Psoas muscle (tissue), 8 donors: ENCODE measurements around the gene GMPR2. TPM values are rescaled to one million over a fixed set of nuclear protein-coding genes. Genes with fewer than 3 reads are reported as not detected.

Experiments used
- ATAC-seq, 4 donors: fragments of 200-7000 bp; cut with Tn5 transposase; one replicate each; pipeline ENCODE4 v1.9.1; 2020; ENCODE audit warnings: moderate library complexity in 3 of 4, mild to moderate bottlenecking in 2 of 4
- DNase-seq, 2 donors: peaks; one replicate each; pipeline ENCODE4 v3.0.0-alpha.2; 2020
- H3K27ac ChIP-seq: fragments of 200-600 bp; one replicate; pipeline ENCODE4 v1.8.0; 2022
- H3K27me3 ChIP-seq, 3 donors: fragments of 200-600 bp in 1 of 3; one replicate each; pipeline versions ENCODE4 v1.6.1 to v1.8.0; 2013 to 2022; ENCODE audit warnings: low read length in 2 of 3, mild to moderate bottlenecking in 2 of 3, moderate library complexity in 1 of 3; ENCODE audit not compliant: insufficient read depth in 3 of 3
- H3K36me3 ChIP-seq, 2 donors: fragments of 200-600 bp in 1 of 2; one replicate each; pipeline versions ENCODE4 v1.6.1 to v1.8.0; 2013 to 2022; ENCODE audit warnings: low read depth in 1 of 2, mild to moderate bottlenecking in 1 of 2, moderate library complexity in 1 of 2; ENCODE audit not compliant: insufficient read depth in 1 of 2
- H3K4me1 ChIP-seq: fragments of 200-600 bp; one replicate; pipeline ENCODE4 v1.8.0; 2022
- H3K4me3 ChIP-seq: fragments of 200-600 bp; one replicate; pipeline ENCODE4 v1.8.0; 2022; ENCODE audit warnings: mild to moderate bottlenecking
- H3K9me3 ChIP-seq: fragments of 200-600 bp; one replicate; pipeline ENCODE4 v1.8.0; 2022
- CTCF ChIP-seq: fragments of 200-600 bp; IDR thresholded peaks from one replicate; pipeline ENCODE4 v1.8.0; 2022; ENCODE audit warnings: antibody characterized with exemption
- WGBS, 3 donors: extraction: QIAGEN DNeasy Blood & Tissue Kit; methylation state at CpG; one replicate each; pipeline versions ENCODE4 v1.1.6 to v1.1.7; 2013; 5-methylcytosine and 5-hydroxymethylcytosine counted together
- intact Hi-C, 2 donors: fragments of 100-400 bp; cut with DNase I; formaldehyde crosslinking; loops; one replicate each; pipeline versions ENCODE4 v1.11.0 to v1.14.2; 2022
- polyA plus RNA-seq, 3 donors: library from polyadenylated mRNA; stranded (reverse); fragments of 200-250 nt; gene quantifications; one replicate each; pipeline ENCODE4 v1.2.3, GENCODE V29; 2013
- total RNA-seq, 4 donors: library from RNA; stranded (reverse); fragmentation: NEBNext Ultra II Directional in 2 of 4; extraction: Animal tissue kit (Norgen Biotek cat#: 25700) in 2 of 4; gene quantifications; one replicate each; pipeline versions ENCODE4 v1.2.1 to v1.2.4, GENCODE V29; 2021 to 2023
- donor health status: healthy with polysubstance abuse.
- donor health status: DM: no; HTN: no; CAD: no; lungs with moderate emphysema.
- donor health status: Bipolar disorder and iron deficiency.
- donor health status: healthy.
- donor health status: DM: yes; HTN: yes; CAD: no.
- donor health status: DM: no; HTN: no; CAD: no.
- donor health status: DM: no; HTN: no; CAD: no.
- donor health status: DM: yes; HTN: yes; CAD: no.

GMPR2 gene
- total and polyA plus RNA-seq, 7 donors, result 17.7 to 33.1 (median 24.0) TPM

GRCh38 chr14:24284501-24285035 is 51.8 kb downstream of the GMPR2 start:
- intact Hi-C loops, result no loop called here
- Histone ChIP-seq H3K4me3 (no peak overlapping the region), H3K4me1 (no peaks in the 10 kb centered on the region), H3K27ac (no peak overlapping the region), H3K9me3 (no peaks in the 10 kb centered on the region), H3K36me3 (peaks cover 0 to 4% of the 10 kb centered on the region in 2 donors), H3K27me3 (no peaks in the 10 kb centered on the region)
- 39 to 50% (median 46%) methylated on average over 10 to 11 of the region's 11 CpGs for WGBS, 3 donors
- no peak for TF ChIP-seq CTCF
- ATAC-seq, result no peak
- DNase-seq, result no peak

- 73 to 78% (median 75%) methylated on average over 4 of the region's 4 CpGs for WGBS, 3 donors
- Histone ChIP-seq H3K27me3 (no peaks in the 10 kb centered on the region), H3K27ac (no peak overlapping the region), H3K9me3 (no peaks in the 10 kb centered on the region), H3K4me3 (no peak overlapping the region), H3K4me1 (no peaks in the 10 kb centered on the region), H3K36me3 (peaks cover 0 to 12% of the 10 kb centered on the region in 2 donors)
- no peak for TF ChIP-seq CTCF
- no peak for ATAC-seq
- intact Hi-C loops, result no loop called here
- DNase-seq, result no peak
Observed at GRCh38 chr14:24285351-24285750, 52.6 kb downstream of the GMPR2 start.

- intact Hi-C loops, result no loop called here
- no peaks in the 10 kb centered on the region for H3K9me3 ChIP-seq
- ATAC-seq, result peak in 1 of 4 donors; percentile 32
- H3K27me3 ChIP-seq, result no peaks in the 10 kb centered on the region
- no peak for DNase-seq
- H3K4me3 ChIP-seq, result no peak overlapping the region
- peaks cover 0 to 28% of the 10 kb centered on the region in 2 donors for H3K36me3 ChIP-seq
- no peak overlapping the region for H3K27ac ChIP-seq
- no peaks in the 10 kb centered on the region for H3K4me1 ChIP-seq
- no peak for TF ChIP-seq CTCF
- WGBS, 3 donors, result 83 to 89% (median 83%) methylated on average over 5 of the region's 5 CpGs
Observed at GRCh38 chr14:24286996-24287395, 54.3 kb downstream of the GMPR2 start.

Other genes with a start within 250 kb of the GMPR2 start
Only the 30 nearest of the 34 such genes appear.
- under 1 TPM in 3 of 4 donors, not detected in 1; 0.04 to 0.10 (median 0.06) TPM for gene CARMIL3, start 180.9 kb upstream of the GMPR2 start, total RNA-seq
- under 1 TPM in 2 of 3 donors, not detected in 1; 0.08 to 0.19 TPM for gene CARMIL3, start 180.9 kb upstream of the GMPR2 start, polyA plus RNA-seq
- not detected for gene CPNE6, start 161.4 kb upstream of the GMPR2 start, total RNA-seq
- under 1 TPM in 1 of 3 donors, not detected in 2; 0.06 TPM for gene CPNE6, start 161.4 kb upstream of the GMPR2 start, polyA plus RNA-seq
- gene PCK2, start 138.6 kb upstream of the GMPR2 start, total RNA-seq, result 1 to 10 TPM; 2.1 to 4.5 (median 2.7) TPM
- 1 to 10 TPM; 2.0 to 2.7 (median 2.0) TPM for gene PCK2, start 138.6 kb upstream of the GMPR2 start, polyA plus RNA-seq
- gene DCAF11, start 118.2 kb upstream of the GMPR2 start, total RNA-seq, result 10 to 100 TPM; 48.8 to 73.5 (median 68.6) TPM
- 10 to 100 TPM; 34.7 to 66.4 (median 35.4) TPM for gene DCAF11, start 118.2 kb upstream of the GMPR2 start, polyA plus RNA-seq
- 1 to 10 TPM; 1.5 to 3.6 (median 2.5) TPM for gene NRL, start 118.0 kb upstream of the GMPR2 start, total RNA-seq
- 1 to 10 TPM; 1.2 to 5.1 (median 2.4) TPM for gene NRL, start 118.0 kb upstream of the GMPR2 start, polyA plus RNA-seq
- 100 to 1,000 TPM in 3 of 4 donors, 10 to 100 TPM in 1; 72.8 to 167 (median 137) TPM for gene FITM1, start 102.3 kb upstream of the GMPR2 start, total RNA-seq
- 100 to 1,000 TPM; 100 to 163 (median 113) TPM for gene FITM1, start 102.3 kb upstream of the GMPR2 start, polyA plus RNA-seq
- gene PSME1, start 96.7 kb upstream of the GMPR2 start, total RNA-seq, result 100 to 1,000 TPM in 1 of 4 donors, 10 to 100 TPM in 3; 49.2 to 122 (median 80.3) TPM
- gene PSME1, start 96.7 kb upstream of the GMPR2 start, polyA plus RNA-seq, result 100 to 1,000 TPM in 1 of 3 donors, 10 to 100 TPM in 2; 73.0 to 106 (median 92.6) TPM
- 10 to 100 TPM; 18.0 to 67.5 (median 36.1) TPM for gene EMC9, start 91.3 kb upstream of the GMPR2 start, total RNA-seq
- gene EMC9, start 91.3 kb upstream of the GMPR2 start, polyA plus RNA-seq, result 10 to 100 TPM; 17.2 to 35.5 (median 30.9) TPM
- 100 to 1,000 TPM in 1 of 4 donors, 10 to 100 TPM in 3; 30.1 to 179 (median 76.0) TPM for gene PSME2, start 86.3 kb upstream of the GMPR2 start, total RNA-seq
- gene PSME2, start 86.3 kb upstream of the GMPR2 start, polyA plus RNA-seq, result 10 to 100 TPM; 64.7 to 80.0 (median 76.4) TPM
- 10 to 100 TPM; 46.4 to 81.5 (median 64.7) TPM for gene RNF31, start 85.4 kb upstream of the GMPR2 start, total RNA-seq
- gene RNF31, start 85.4 kb upstream of the GMPR2 start, polyA plus RNA-seq, result 10 to 100 TPM; 43.3 to 57.3 (median 55.7) TPM
- gene IRF9, start 71.7 kb upstream of the GMPR2 start, total RNA-seq, result 10 to 100 TPM; 10.4 to 21.6 (median 15.1) TPM
- 10 to 100 TPM in 2 of 3 donors, 1 to 10 TPM in 1; 7.9 to 14.2 (median 11.8) TPM for gene IRF9, start 71.7 kb upstream of the GMPR2 start, polyA plus RNA-seq
- 1 to 10 TPM; 1.0 to 1.6 (median 1.3) TPM for gene REC8, start 60.8 kb upstream of the GMPR2 start, total RNA-seq
- 1 to 10 TPM in 1 of 3 donors, under 1 TPM in 2; 0.13 to 1.2 (median 0.86) TPM for gene REC8, start 60.8 kb upstream of the GMPR2 start, polyA plus RNA-seq
- 10 to 100 TPM; 35.7 to 75.9 (median 51.1) TPM for gene IPO4, start 44.1 kb upstream of the GMPR2 start, total RNA-seq
- 10 to 100 TPM; 28.8 to 99.7 (median 62.4) TPM for gene IPO4, start 44.1 kb upstream of the GMPR2 start, polyA plus RNA-seq
- gene TM9SF1, start 37.5 kb upstream of the GMPR2 start, total RNA-seq, result 10 to 100 TPM; 21.0 to 22.7 (median 21.8) TPM
- gene TM9SF1, start 37.5 kb upstream of the GMPR2 start, polyA plus RNA-seq, result 10 to 100 TPM; 21.7 to 43.4 (median 31.7) TPM
- gene TSSK4, start 27.2 kb upstream of the GMPR2 start, total RNA-seq, result not detected
- under 1 TPM in 2 of 3 donors, not detected in 1; 0.05 to 0.06 TPM for gene TSSK4, start 27.2 kb upstream of the GMPR2 start, polyA plus RNA-seq
- 10 to 100 TPM; 12.3 to 18.2 (median 15.7) TPM for gene CHMP4A, start 19.4 kb upstream of the GMPR2 start, total RNA-seq
- gene CHMP4A, start 19.4 kb upstream of the GMPR2 start, polyA plus RNA-seq, result 10 to 100 TPM; 29.6 to 42.1 (median 29.9) TPM
- gene MDP1, start 16.9 kb upstream of the GMPR2 start, total RNA-seq, result 10 to 100 TPM in 3 of 4 donors, 1 to 10 TPM in 1; 9.4 to 16.3 (median 12.1) TPM
- gene MDP1, start 16.9 kb upstream of the GMPR2 start, polyA plus RNA-seq, result 10 to 100 TPM in 2 of 3 donors, 1 to 10 TPM in 1; 6.2 to 19.7 (median 13.0) TPM
- 100 to 1,000 TPM; 135 to 206 (median 159) TPM for gene NEDD8, start 562 bp upstream of the GMPR2 start, total RNA-seq
- 100 to 1,000 TPM; 214 to 315 (median 297) TPM for gene NEDD8, start 562 bp upstream of the GMPR2 start, polyA plus RNA-seq
- 10 to 100 TPM; 36.6 to 69.6 (median 65.2) TPM for gene TINF2, start 9.7 kb downstream of the GMPR2 start, total RNA-seq
- 100 to 1,000 TPM in 1 of 3 donors, 10 to 100 TPM in 2; 37.8 to 103 (median 48.3) TPM for gene TINF2, start 9.7 kb downstream of the GMPR2 start, polyA plus RNA-seq
- gene TGM1, start 30.2 kb downstream of the GMPR2 start, total RNA-seq, result under 1 TPM in 3 of 4 donors, not detected in 1; 0.25 to 0.50 (median 0.32) TPM
- gene TGM1, start 30.2 kb downstream of the GMPR2 start, polyA plus RNA-seq, result 1 to 10 TPM in 1 of 3 donors, under 1 TPM in 2; 0.17 to 1.3 (median 0.86) TPM
- gene RABGGTA, start 38.7 kb downstream of the GMPR2 start, total RNA-seq, result 10 to 100 TPM; 16.9 to 17.8 (median 17.3) TPM
- gene RABGGTA, start 38.7 kb downstream of the GMPR2 start, polyA plus RNA-seq, result 10 to 100 TPM; 15.1 to 36.2 (median 18.9) TPM
- 1 to 10 TPM; 1.9 to 3.4 (median 2.7) TPM for gene DHRS1, start 66.9 kb downstream of the GMPR2 start, total RNA-seq
- 1 to 10 TPM; 1.5 to 6.4 (median 3.4) TPM for gene DHRS1, start 66.9 kb downstream of the GMPR2 start, polyA plus RNA-seq
- 10 to 100 TPM; 36.7 to 38.8 (median 37.7) TPM for gene NOP9, start 66.9 kb downstream of the GMPR2 start, total RNA-seq
- gene NOP9, start 66.9 kb downstream of the GMPR2 start, polyA plus RNA-seq, result 10 to 100 TPM; 11.4 to 29.8 (median 16.1) TPM
- gene CIDEB, start 75.0 kb downstream of the GMPR2 start, total RNA-seq, result 1 to 10 TPM in 3 of 4 donors, under 1 TPM in 1; 0.95 to 2.5 (median 1.8) TPM
- gene CIDEB, start 75.0 kb downstream of the GMPR2 start, polyA plus RNA-seq, result 1 to 10 TPM; 1.2 to 2.1 (median 1.3) TPM
- 1 to 10 TPM in 3 of 4 donors, under 1 TPM in 1; 0.96 to 2.3 (median 1.7) TPM for gene LTB4R2, start 77.2 kb downstream of the GMPR2 start, total RNA-seq
- gene LTB4R2, start 77.2 kb downstream of the GMPR2 start, polyA plus RNA-seq, result under 1 TPM; 0.08 to 0.57 (median 0.32) TPM
- gene LTB4R, start 78.6 kb downstream of the GMPR2 start, total RNA-seq, result 1 to 10 TPM; 1.1 to 2.1 (median 2.0) TPM
- 1 to 10 TPM in 1 of 3 donors, under 1 TPM in 2; 0.35 to 2.0 (median 0.65) TPM for gene LTB4R, start 78.6 kb downstream of the GMPR2 start, polyA plus RNA-seq
- gene ADCY4, start 102.1 kb downstream of the GMPR2 start, total RNA-seq, result 10 to 100 TPM in 3 of 4 donors, 1 to 10 TPM in 1; 8.6 to 13.9 (median 11.2) TPM
- 10 to 100 TPM in 1 of 3 donors, 1 to 10 TPM in 2; 7.0 to 10.8 (median 7.7) TPM for gene ADCY4, start 102.1 kb downstream of the GMPR2 start, polyA plus RNA-seq
- gene RIPK3, start 107.1 kb downstream of the GMPR2 start, total RNA-seq, result 1 to 10 TPM; 1.1 to 1.9 (median 1.4) TPM
- 1 to 10 TPM in 1 of 3 donors, under 1 TPM in 2; 0.94 to 1.7 (median 0.97) TPM for gene RIPK3, start 107.1 kb downstream of the GMPR2 start, polyA plus RNA-seq
- gene NFATC4, start 135.3 kb downstream of the GMPR2 start, total RNA-seq, result 10 to 100 TPM in 2 of 4 donors, 1 to 10 TPM in 2; 2.7 to 12.0 (median 7.8) TPM
- 1 to 10 TPM; 5.5 to 7.9 (median 7.3) TPM for gene NFATC4, start 135.3 kb downstream of the GMPR2 start, polyA plus RNA-seq
- 1 to 10 TPM; 2.1 to 8.0 (median 2.4) TPM for gene NYNRIN, start 166.1 kb downstream of the GMPR2 start, total RNA-seq
- 1 to 10 TPM; 1.1 to 1.5 (median 1.2) TPM for gene NYNRIN, start 166.1 kb downstream of the GMPR2 start, polyA plus RNA-seq